Activated CD4-positive, CD25-positive, alpha-beta regulatory T cell treated with anti-CD3 and anti-CD28 coated beads, Interleukin-2, amount 50 U/mL, for 16 hours (primary cell): Measurements from ENCODE around the gene NKIRAS2.

Experiments used
- DNase-seq: peaks from one replicate; pipeline ENCODE4 v3.0.0-alpha.2; 2020; ENCODE audit warnings: low read depth, low spot score

Gene NKIRAS2

DNA sequence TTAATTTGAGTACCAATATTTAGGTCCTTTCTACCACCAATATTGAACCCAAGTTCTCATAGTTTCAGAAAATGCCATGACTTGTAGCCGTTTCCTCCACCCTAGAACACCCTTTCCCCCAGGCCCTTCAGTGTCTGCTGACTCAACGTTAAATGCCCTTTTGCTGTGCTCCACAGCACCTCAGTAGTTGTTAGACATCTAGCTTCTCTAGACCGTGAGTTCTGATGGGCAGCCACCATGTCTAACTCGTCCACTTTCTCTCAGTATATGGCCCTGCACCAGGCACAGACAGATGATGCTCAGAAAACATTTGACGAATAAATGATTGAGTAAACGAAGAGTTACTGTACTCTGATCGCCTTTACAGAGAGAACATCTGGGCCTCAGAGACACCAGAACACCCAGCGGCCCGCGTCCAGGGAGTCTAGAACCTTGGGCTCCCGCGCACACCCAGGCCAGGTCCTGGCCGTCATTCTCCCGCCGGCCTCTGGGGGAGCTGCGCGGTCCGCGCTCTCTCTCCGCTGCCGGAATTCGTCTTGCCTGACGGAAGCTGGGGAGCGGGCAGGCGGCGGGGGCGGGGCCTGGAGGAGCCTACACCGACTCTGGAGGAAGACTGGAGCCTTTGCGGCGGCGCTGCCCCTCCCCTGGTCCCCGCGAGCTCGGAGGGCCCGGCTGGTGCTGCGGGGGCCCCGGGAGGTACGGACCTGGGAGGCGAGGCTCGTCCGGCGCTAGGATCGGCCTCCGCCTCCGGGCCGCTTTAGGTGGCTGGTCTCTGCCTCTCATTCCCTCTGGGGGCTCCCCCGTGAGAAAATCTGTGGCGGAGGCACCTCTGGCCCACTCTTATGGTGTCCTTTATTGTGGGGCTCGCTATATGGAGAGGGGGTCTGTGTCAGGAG lies at the start of gene NKIRAS2:
TSS of gene NKIRAS2 (plus strand) at position 582 of the 896 bp plus-strand sequence. CDS start 1,488 bp downstream, outside the sequence.
- DNase-seq, result peak; percentile 88

GRCh38 chr17:41970901-41971331 lies 49.0 kb upstream of the NKIRAS2 start:
- no peak for DNase-seq

DNA sequence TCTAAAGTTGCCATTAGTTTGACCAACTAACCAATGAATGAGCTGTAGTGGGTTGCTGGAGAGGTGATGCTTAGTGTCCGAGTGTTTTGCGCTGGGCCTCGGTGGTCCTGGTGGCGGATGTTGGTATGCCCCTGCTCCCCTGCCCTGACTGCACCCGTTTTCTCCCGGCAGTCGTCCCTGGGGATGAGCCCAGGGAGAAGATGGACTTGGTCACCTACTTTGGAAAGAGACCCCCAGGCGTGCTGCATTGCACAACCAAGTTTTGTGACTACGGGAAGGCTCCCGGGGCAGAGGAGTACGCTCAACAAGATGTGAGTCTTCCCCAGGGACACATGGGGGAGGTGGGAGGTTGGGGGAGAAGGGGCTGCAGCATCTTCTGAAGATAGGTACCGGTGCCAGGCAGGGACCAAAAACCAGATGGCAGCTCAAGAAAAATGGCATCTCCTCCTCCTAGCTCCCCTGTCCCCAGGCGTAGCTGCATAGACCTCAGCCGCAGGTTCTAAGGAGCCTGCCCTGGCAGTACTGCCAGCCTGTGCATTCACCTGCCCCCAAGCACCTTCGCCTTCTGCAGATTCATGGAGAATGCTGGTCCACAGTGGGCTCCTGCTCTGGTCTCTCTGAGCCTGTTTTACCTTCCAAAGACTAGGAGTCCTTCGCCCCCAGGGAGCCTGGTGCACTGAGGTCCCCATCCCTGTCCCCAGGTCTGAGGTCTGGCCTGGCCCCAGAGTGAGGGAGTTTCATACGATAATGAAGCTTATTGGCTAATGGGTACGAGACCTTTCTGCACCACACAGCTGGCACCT lies 48.0 kb upstream of the NKIRAS2 start:
- DNase-seq, result no peak

- no peak for DNase-seq
Measured at GRCh38 chr17:41972571-41973407, 47.1 kb upstream of the NKIRAS2 start.

GRCh38 chr17:41973408-41973811 lies 46.5 kb upstream of the NKIRAS2 start:
- no peak for DNase-seq

GRCh38 chr17:41974031-41974430 lies 45.9 kb upstream of the NKIRAS2 start:
- DNase-seq, result no peak

DNA sequence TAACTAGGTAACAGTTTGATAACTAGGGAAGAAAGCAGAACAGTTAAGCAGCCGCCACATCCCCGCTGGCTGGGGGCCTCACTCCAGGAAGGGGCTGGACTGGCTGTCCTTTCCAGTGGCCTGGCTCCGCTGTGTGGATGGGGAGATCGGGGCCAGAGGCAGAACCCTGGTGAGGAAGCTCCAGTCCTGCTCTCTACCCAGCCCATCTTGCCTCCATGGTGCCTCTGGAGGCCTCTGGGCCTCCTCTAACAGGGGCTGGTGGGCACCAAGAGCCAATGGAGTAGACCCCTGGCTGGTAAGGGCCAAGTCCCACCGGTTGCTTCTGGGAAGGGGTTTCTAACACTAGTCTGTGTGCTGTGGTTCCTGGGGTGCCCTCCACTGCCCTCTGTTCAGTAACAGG lies 45.2 kb upstream of the NKIRAS2 start:
- DNase-seq, result no peak

DNA sequence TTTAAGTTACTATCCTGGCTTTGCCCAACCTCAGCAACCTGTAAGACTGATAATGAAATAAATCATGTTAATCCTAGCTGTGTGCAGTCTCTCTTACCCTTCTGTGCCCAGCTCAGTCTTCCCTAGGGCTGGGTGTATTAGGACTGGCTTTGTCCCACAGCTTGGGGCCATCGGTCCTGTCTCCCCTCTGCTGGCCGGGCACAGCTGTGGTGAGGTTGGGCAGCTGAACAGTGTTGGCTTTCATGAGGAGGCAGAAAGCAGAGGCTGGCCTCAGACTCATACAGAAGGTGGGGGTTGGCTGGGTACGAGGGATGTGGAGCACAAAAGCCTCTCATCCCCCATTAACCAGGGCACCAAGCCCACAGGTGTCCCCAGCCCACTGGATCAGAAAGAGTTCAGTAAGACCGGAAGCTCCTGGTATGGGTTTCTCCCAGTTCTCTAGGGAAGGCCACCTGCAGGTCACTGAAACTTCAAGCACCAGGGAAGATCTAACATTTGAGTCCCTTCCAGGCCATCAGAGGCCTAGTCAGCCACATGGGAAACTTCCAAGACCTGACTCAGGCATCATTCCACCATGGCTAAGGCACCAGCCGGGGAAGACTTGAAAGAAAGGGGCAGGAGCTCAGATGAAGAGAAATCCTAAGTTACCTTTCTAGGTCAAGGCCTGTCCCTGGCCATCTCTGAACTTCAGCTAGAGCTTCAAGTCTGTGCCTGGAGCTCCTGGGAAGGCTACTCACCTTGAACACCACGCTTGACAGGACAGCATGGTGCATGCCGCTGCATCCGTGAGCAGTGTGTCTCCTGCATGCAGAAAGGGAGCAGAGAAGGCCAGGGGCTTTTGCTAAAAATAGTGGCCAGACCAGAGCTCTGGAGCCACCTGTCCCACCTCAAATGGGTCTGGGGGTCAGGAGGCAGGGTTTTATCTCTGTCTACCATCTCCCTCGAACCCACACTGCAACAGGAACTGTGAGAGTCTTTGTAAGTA lies 44.5 kb upstream of the NKIRAS2 start:
- no peak for DNase-seq

DNA sequence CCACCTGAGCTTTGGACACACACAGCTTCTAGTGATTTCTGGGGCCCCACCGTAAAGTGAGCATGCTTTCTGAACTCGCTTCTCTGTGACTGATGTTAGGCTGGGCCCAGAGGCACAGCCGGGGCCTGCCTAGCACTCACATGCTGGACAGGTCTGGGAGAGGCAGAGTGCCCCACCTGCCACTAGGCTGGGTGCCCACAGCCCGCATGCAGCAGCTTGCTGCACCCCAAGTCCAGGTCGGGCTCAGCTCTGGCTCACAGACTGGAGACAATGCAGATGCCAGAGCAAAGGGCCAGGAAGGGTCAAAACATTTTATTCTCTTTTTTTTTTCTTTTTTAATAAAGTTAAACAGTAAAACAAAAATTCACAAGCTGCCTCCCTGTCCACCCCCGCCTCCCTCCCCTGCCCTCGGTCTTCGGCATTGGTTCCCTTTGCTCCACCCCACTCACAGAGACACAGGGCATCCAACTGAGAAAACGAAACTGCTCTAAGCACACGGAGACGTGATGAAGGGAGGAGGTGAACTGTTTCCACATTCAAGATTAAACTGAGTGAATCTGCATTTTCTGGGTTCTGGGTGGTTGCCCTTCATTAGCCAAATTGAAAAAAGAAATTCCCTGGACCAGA lies 43.6 kb upstream of the NKIRAS2 start:
- no peak for DNase-seq

- no peak for DNase-seq
Measured at GRCh38 chr17:41977991-41978390, 41.9 kb upstream of the NKIRAS2 start.

GRCh38 chr17:41982026-41982760 lies 37.7 kb upstream of the NKIRAS2 start:
- no peak for DNase-seq

DNA sequence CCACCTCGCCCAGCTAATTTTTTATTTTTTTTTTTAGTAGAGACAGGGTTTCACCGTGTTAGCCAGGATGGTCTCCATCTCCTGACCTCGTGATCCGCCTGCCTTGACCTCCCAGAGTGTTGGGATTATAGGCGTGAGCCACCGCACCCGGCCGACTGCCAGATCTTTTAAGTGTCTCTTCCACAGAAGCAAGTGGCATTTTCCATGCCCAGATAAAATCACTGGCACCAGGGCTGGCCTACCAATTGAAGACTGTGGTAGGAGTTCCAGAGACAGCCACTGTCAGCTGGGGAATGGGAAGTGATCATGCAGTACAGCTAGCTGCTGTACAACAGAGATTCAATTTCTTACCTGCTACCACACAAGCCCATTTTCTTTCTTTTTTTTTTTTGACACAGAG lies 35.4 kb upstream of the NKIRAS2 start:
- DNase-seq, result no peak

DNA sequence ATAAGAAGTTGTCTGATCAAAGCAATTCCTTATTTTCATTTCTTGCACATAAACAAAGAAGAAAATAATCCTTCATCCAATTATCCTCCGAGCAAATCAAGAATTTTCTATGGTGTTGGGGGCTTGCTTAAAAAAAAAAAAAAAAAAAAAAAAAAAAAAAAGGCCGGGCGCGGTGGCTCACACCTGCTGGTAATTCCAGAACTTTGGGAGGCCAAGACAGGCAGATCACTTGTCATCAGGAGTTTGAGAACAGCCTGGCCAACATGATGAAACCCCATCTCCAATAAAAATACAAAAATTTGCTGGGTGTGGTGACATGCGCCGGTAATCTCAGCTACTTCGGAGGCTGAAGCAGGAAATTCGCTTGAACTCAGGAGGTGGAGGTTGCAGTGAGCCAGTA lies 34.0 kb upstream of the NKIRAS2 start:
- DNase-seq, result no peak

DNA sequence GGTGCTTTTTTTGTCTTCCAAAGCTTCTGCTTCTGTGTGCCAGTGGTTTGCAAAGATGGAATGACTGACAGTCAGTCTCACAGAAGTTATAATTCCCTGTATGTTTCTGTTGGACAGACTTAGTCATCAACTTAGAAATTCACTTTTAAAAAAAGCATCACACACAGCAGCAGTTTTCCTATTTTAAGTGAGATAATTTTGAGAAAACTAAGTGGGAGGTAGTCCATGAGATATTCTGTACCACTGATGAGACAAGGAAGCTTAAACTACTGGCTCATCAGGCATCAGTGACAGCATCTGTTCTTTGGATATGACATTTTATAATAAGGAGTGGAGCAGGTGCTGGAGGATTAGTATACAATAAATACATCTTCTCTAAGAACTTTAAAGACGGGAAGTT lies 33.3 kb upstream of the NKIRAS2 start:
- DNase-seq, result no peak

DNA sequence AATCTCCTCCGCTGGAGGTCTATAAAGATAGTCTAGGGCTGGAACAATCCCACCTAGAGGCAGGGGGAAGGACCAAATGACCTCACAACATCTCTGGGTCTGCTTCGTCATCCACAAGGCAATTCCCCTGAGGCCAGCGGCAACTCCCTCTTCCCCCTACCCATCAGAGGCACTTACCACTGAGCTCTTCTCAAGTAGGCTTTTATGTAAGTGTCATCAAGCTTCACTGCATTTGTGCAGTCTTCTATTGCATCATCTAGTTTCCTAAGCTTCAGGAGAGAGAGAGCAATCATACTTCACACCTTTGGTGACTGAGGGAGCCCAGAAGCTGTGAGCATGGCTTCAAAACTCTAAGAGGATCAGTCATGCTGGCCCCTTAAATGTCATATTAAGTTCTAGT lies 32.2 kb upstream of the NKIRAS2 start:
- DNase-seq, result no peak

- DNase-seq, result no peak
Measured at GRCh38 chr17:41988418-41988817, 31.5 kb upstream of the NKIRAS2 start.

DNA sequence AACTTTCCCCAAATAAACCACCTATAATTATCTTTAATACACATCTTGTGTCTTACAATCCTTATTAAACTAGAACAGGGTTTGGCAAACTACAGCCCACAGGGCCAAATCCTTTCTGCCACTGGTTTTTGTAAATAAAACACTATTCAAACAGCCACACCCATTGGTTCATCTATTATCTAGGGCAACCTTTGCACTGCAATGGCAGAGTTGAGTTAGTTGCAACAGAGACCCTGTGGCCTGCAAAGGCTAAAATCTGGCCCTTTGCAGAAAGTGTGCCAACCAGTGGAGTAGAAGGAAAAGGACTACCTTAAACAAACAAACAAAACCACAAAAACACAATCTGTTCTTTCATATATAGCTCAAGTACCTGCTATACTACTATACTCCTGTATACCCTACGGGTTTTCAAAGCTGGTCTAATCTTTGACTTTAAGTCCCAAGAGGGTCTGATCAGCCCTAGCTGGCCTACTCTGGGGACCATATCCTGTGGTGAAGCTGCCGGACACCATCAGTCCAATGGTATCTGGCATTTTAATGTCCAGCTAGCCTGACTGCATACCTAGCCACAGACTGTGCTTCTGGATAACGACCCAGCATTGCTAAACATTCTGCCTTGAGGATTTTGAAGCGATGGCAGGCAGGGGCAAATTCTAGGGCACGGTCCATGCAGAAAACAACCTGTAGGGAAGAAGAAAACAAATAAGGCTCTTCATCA lies 30.0 kb upstream of the NKIRAS2 start:
- no peak for DNase-seq

DNA sequence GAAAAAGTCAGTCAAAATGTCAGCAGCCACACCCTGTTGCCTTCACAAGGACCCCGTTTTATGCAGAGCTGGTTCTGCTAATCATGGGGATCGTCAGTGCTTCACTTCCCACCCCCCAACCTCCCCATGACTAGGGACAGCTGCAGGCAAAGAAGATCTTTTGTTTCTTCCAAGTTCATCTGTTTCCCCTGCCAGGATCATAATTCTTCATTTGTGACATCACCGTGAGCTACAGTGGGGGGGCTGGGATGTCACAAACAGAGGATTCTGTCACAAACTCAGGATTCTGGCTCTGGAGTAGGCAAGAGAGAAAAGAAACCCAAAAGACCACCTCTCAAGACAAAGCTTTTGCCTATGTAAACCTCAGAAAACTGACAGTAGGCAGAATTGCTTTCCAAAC lies 27.3 kb upstream of the NKIRAS2 start:
- DNase-seq, result no peak

- no peak for DNase-seq
Measured at GRCh38 chr17:41996855-41997164, 23.1 kb upstream of the NKIRAS2 start.
